Mucosa of stomach (tissue), 1 donor: Measurements from ENCODE around the gene CORO1A.
"Not testable (repeated sequence)": the region's sequence is repeated elsewhere in the genome, so short reads cannot be mapped to it uniquely, and the experiment has no call there.

Experiments
- H3K27me3 ChIP-seq: one replicate; pipeline ENCODE4 v1.7.0; 2013; ENCODE audit warnings: mild to moderate bottlenecking, low read length; ENCODE audit not compliant: control insufficient read depth, insufficient read depth
- H3K36me3 ChIP-seq: one replicate; pipeline ENCODE4 v1.7.0; 2013; ENCODE audit warnings: low read length; ENCODE audit not compliant: control insufficient read depth, insufficient read depth
- H3K4me1 ChIP-seq: one replicate; pipeline ENCODE4 v1.7.0; 2013; ENCODE audit warnings: mild to moderate bottlenecking, low read length; ENCODE audit not compliant: control insufficient read depth, insufficient read depth
- H3K4me3 ChIP-seq: one replicate; pipeline ENCODE4 v1.7.0; 2013; ENCODE audit warnings: low read length
- H3K9ac ChIP-seq: one replicate; pipeline ENCODE4 v1.7.0; 2013; ENCODE audit warnings: mild to moderate bottlenecking, low read length, moderate library complexity
- H3K9me3 ChIP-seq: one replicate; pipeline ENCODE4 v1.7.0; 2013; ENCODE audit warnings: mild to moderate bottlenecking, low read length, moderate library complexity; ENCODE audit not compliant: control insufficient read depth
- donor health status: Pancreatic carcinoma.

The CORO1A gene

DNA sequence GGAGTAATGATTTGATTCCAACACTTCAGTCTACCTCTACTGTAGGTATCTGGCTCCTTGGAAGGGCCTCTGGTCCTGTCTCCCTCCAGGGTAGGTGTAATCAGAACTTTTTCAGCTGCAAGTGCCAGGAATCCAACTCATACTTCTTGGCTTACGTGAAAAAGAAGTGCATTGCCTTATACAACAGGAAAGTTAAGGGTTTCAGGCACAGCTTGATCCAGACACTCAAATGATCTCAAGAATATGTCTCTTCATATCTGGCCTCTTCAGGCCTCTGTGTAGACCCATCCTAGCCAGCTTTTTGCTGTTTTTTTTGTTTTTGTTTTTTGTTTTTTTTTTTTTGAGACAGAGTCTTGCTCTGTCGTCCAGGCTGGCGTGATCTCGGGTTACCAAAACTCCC is 4.2 kb upstream of the CORO1A start:
- Histone ChIP-seq H3K4me3 (no peak overlapping the region), H3K4me1 (peaks cover 5% of the 10 kb centered on the region), H3K27me3 (peaks cover 3% of the 10 kb centered on the region), H3K36me3 (no peaks in the 10 kb centered on the region), H3K9me3 (no peaks in the 10 kb centered on the region), H3K9ac (no peak overlapping the region)

DNA sequence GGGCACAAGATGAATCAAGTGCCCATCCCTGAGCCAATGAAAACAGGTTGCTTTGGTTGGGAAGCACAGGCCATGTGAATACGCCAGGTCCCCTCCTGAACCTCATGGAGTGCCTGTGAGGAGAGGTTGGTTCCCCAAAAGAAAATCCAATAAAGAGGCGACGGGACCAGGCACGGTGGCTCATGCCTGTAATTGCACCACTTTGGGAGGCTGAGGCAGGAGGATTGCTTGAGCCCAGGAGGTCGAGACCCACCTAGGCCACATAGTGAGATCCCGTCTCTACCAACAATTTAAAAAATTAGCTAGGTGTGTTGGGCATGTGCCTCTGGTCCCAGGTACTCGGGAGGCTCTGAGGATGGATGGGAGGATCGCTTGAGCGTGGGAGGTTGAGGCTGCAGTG is 3.5 kb upstream of the CORO1A start:
- peaks cover 5% of the 10 kb centered on the region for H3K4me1 ChIP-seq
- no peaks in the 10 kb centered on the region for H3K9me3 ChIP-seq
- no peak overlapping the region for H3K4me3 ChIP-seq
- peaks cover 8% of the 10 kb centered on the region for H3K27me3 ChIP-seq
- H3K36me3 ChIP-seq: no peaks in the 10 kb centered on the region
- H3K9ac ChIP-seq: no peak overlapping the region

DNA sequence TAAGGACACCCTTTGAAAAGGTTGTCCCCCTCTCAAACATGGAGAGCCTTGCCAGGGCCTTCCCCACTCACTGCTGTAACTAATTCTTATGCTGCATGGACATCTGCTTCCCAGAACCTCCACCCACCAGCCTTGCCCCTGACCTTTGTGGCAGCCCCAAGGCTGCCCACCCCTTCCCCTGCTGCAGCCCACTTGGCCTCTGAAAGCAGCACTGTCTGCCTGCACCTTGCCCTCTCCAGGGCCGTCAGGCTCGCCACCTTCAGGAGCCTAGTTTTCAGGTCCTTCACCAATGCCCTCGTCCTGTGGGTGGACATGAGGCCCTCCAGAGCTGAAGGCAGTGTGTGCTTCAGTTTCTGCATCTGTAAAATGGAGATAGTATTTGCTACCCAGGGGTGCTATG is 2.7 kb upstream of the CORO1A start:
- no peaks in the 10 kb centered on the region for H3K9me3 ChIP-seq
- H3K9ac ChIP-seq: no peak overlapping the region
- H3K27me3 ChIP-seq: peaks cover 8% of the 10 kb centered on the region
- H3K4me1 ChIP-seq: peaks cover 5% of the 10 kb centered on the region
- no peak overlapping the region for H3K4me3 ChIP-seq
- H3K36me3 ChIP-seq: no peaks in the 10 kb centered on the region

DNA sequence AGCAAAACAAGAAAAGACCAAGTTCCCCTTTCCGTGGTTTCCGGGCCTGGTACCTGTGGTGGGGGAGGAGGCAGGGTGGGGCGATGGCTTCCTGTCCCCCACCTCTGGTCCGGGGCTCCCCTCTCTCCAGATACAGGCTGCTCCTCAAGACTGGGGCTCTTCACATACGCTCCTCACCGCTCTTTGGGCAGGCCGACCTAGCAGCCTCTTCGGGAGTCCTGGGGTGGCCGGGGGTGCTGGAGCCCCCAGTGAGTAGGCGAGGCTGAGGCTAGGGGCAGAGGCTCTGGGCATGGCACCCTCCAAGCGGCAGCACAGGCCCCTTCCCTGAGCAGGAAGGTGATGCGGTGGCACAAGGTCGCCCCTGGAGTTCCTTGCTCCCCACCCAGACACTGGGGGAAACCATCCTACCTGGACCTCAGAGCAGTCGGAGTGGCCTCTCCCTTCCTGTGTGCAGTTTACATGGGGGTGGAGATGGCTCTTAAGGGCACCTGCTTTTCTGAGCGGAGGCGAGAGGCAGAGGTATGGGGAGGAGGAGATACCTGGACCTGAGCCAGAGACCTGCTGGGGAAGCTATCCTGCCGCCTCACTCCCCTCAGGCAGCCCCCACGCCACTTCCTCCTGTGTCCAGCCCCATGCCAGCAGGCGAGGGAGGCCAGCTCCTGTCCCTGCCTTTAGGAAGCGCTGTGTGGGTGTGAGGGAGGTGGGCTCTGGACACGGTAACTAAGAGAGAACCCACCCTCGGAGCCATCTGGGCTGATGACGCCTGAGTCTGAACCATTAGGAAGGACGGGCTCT is 891 bp downstream of the CORO1A start:
- H3K36me3 ChIP-seq: no peaks in the 10 kb centered on the region
- no peaks in the 10 kb centered on the region for H3K9me3 ChIP-seq
- peaks cover 8% of the 10 kb centered on the region for H3K27me3 ChIP-seq
- H3K4me1 ChIP-seq: peaks cover 18% of the 10 kb centered on the region
- no peak overlapping the region for H3K4me3 ChIP-seq
- peak overlapping the region; percentile 53 for H3K9ac ChIP-seq

DNA sequence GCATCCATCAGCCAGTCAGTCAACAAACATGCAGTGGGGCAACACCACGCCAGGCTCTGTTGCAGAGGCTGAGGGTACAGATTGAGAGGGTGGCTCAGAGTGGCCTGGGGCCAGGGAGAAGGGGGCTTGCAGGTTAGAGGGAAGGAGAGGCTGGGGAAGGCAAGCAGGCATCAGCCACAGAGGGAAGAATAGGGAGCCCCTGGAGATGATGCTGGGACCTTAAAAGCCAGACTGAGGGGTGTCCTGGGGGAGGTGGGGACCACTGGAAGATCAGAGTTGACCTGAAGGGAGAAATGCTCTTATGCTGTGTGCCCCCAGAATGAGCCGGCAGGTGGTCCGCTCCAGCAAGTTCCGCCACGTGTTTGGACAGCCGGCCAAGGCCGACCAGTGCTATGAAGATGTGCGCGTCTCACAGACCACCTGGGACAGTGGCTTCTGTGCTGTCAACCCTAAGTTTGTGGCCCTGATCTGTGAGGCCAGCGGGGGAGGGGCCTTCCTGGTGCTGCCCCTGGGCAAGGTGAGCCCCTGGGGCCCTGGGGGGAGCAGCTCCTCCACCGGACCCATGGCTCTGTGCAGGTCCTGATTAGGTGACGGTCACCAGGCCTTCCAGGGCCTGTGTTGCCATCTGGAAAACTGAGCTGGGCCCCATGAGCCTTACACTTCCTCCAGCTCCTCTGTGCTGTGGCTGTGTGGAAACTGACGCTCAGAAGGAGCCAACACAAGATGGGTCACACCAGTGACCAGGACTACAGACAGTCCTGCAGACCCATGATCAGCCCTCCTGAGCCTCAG is 1.7 kb downstream of the CORO1A start:
- peaks cover 18% of the 10 kb centered on the region for H3K4me1 ChIP-seq
- H3K27me3 ChIP-seq: peaks cover 8% of the 10 kb centered on the region
- no peaks in the 10 kb centered on the region for H3K9me3 ChIP-seq
- no peaks in the 10 kb centered on the region for H3K36me3 ChIP-seq
- peak overlapping the region; percentile 53 for H3K9ac ChIP-seq
- H3K4me3 ChIP-seq: no peak overlapping the region

DNA sequence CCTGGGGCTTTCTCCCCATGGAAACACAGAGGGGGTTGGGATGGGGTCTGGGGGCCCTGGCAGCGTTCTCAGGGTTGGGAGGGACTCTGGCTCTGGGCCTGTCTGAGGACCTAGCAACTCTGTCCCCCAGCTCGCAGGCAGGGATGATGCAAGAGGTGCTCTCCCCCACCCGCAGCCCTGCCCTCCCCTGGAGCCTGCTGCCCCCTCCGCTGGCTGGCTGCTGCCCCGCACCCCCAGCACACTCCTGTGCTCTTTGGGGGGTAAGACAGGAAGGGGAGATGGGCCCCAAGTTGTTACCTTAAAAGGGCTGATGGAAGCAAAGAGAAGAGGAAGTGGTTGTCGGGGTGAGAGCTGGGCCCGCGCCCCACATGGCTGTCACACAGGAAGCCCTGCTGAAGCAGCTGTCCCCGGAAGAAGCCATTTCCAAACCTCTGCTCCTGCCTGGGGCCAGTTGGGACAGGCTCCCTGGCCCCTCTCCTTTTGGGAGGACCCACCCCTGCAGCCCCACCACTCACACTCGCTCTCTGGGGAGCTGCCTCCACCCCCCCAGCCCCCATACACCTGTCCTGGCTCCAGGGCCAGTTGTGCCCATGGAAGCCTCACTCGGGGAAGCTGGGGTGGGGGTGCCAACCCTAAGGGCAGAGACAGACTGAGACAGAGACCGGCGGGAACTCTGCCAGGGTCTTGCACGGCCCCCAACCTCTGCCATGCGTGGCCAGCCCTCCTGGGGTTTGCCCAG is 2.5 kb downstream of the CORO1A start:
- peak overlapping the region; percentile 12 for H3K9ac ChIP-seq

DNA sequence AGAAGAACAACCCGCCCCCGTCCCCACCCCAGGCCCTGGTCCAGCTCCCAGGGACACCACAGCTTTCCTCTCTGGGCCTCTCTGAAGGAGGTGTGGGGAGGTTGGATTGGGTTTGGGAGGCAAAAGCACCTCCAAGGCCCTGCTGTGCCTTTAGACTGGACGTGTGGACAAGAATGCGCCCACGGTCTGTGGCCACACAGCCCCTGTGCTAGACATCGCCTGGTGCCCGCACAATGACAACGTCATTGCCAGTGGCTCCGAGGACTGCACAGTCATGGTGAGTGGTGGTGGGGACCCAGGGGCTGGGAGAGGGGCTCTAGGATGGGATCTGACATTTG is 3.0 kb downstream of the CORO1A start:
- peaks cover 18% of the 10 kb centered on the region for H3K4me1 ChIP-seq
- H3K9me3 ChIP-seq: no peaks in the 10 kb centered on the region
- no peaks in the 10 kb centered on the region for H3K36me3 ChIP-seq
- no peak overlapping the region for H3K9ac ChIP-seq
- no peak overlapping the region for H3K4me3 ChIP-seq
- H3K27me3 ChIP-seq: peaks cover 8% of the 10 kb centered on the region

More for the DNA sequence above, 2.5 kb downstream of the CORO1A start:
- Histone ChIP-seq H3K36me3 (no peaks in the 10 kb centered on the region), H3K27me3 (peaks cover 8% of the 10 kb centered on the region), H3K9me3 (no peaks in the 10 kb centered on the region), H3K4me1 (peaks cover 18% of the 10 kb centered on the region), H3K4me3 (no peak overlapping the region)

DNA sequence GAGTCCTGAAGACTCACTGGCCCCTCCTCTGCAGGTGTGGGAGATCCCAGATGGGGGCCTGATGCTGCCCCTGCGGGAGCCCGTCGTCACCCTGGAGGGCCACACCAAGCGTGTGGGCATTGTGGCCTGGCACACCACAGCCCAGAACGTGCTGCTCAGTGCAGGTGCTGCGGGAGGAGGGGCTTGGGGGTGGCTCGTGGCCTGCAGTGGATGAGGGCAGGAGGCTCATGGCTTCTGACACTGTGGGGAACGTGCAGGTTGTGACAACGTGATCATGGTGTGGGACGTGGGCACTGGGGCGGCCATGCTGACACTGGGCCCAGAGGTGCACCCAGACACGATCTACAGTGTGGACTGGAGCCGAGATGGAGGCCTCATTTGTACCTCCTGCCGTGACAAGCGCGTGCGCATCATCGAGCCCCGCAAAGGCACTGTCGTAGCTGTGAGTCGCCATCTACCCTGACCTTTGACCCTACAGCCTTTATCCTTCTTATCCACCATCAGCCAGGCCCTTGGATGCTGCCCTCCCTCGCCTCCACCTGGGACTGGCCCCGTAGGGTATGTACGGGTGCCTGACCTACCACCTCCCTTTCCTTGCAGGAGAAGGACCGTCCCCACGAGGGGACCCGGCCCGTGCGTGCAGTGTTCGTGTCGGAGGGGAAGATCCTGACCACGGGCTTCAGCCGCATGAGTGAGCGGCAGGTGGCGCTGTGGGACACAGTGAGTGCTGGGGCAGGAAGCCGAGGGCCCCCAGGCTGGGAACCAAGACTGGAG is 3.6 kb downstream of the CORO1A start:
- H3K27me3 ChIP-seq: peaks cover 8% of the 10 kb centered on the region
- no peaks in the 10 kb centered on the region for H3K36me3 ChIP-seq
- H3K9ac ChIP-seq: no peak overlapping the region
- H3K4me1 ChIP-seq: peaks cover 18% of the 10 kb centered on the region
- H3K4me3 ChIP-seq: no peak overlapping the region
- H3K9me3 ChIP-seq: no peaks in the 10 kb centered on the region

DNA sequence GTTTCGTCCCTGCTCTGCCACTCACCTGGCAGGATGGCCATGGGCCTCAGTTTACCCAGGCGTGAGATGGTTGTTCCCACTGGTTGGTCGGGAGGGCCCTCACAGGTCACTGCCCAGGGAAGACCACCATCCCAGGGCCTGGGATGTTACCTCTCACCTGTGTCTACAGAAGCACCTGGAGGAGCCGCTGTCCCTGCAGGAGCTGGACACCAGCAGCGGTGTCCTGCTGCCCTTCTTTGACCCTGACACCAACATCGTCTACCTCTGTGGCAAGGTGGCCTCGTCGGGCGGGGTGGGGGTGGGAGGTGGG is 4.1 kb downstream of the CORO1A start:
- Histone ChIP-seq H3K27me3 (peaks cover 8% of the 10 kb centered on the region), H3K9ac (no peak overlapping the region), H3K4me1 (peaks cover 16% of the 10 kb centered on the region), H3K4me3 (no peak overlapping the region), H3K36me3 (no peaks in the 10 kb centered on the region), H3K9me3 (no peaks in the 10 kb centered on the region)

DNA sequence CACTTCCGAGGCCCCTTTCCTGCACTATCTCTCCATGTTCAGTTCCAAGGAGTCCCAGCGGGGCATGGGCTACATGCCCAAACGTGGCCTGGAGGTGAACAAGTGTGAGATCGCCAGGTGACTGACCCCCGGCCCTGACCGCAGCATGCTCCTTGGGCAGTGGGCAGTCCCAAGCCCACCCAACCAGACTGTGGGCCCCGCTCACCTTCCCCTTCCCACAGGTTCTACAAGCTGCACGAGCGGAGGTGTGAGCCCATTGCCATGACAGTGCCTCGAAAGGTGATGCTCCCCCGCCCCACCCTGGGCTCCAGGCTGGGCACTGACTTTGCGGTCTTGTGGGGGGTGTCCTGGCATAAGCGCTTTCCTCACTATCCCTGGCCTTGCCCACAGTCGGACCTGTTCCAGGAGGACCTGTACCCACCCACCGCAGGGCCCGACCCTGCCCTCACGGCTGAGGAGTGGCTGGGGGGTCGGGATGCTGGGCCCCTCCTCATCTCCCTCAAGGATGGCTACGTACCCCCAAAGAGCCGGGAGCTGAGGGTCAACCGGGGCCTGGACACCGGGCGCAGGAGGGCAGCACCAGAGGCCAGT is 4.7 kb downstream of the CORO1A start:
- H3K4me3 ChIP-seq: no peak overlapping the region
- H3K27me3 ChIP-seq: peaks cover 8% of the 10 kb centered on the region
- H3K9me3 ChIP-seq: no peaks in the 10 kb centered on the region
- no peaks in the 10 kb centered on the region for H3K36me3 ChIP-seq
- peaks cover 12% of the 10 kb centered on the region for H3K4me1 ChIP-seq
- no peak overlapping the region for H3K9ac ChIP-seq

DNA sequence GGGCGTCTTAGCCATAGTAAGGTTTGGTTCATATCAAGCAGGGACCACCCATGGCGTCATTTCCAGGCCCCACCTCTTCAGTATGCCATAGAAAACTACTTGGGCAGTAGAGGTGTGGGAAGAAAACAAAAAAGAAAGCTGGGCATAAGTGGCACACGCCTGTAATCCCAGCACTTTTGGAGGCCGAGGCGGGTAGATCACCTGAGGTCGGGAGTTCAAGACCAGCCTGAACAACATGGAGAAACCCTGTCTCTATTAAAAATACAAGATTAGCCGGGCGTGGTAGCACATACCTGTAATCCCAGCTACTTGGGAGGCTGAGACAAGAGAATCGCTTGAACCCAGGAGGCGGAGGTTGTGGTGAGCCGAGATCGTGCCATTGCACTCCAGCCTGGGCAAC is 7.8 kb downstream of the CORO1A start:
- not testable (repeated sequence) for H3K4me3 ChIP-seq, H3K27me3 ChIP-seq, H3K36me3 ChIP-seq, H3K9me3 ChIP-seq, H3K9ac ChIP-seq
- H3K4me1 ChIP-seq: peaks cover 12% of the 10 kb centered on the region
